HCT116 (cell line): ENCODE data around the gene SPIRE2.

Experiments used
- ATF3 ChIP-seq: IDR thresholded peaks from 2 replicates; pipeline ENCODE4 v1.6.1; 2012
- CEBPB ChIP-seq: IDR thresholded peaks from 2 replicates; pipeline ENCODE4 v1.6.1; 2012; ENCODE audit warnings: low read depth
- EGR1 ChIP-seq: IDR thresholded peaks from 2 replicates; pipeline ENCODE4 v1.6.1; 2012; ENCODE audit warnings: low read depth
- EZH2 ChIP-seq: fragments of 200-600 bp; sonication (generic); IDR thresholded peaks from 2 replicates; pipeline ENCODE4 v1.6.1; 2017; ENCODE audit warnings: antibody characterized with exemption, mixed run types
- EZH2phosphoT487 ChIP-seq: fragments of 200-600 bp; IDR thresholded peaks from 2 replicates; pipeline ENCODE4 v1.6.1; 2018; ENCODE audit warnings: antibody characterized with exemption, borderline replicate concordance
- JUND ChIP-seq: IDR thresholded peaks from 2 replicates; pipeline ENCODE4 v1.6.1; 2012
- POLR2A ChIP-seq: IDR thresholded peaks from 2 replicates; pipeline ENCODE4 v1.7.0; 2011; ENCODE audit warnings: borderline replicate concordance; ENCODE audit not compliant: insufficient read depth, insufficient read length; ENCODE audit errors: extremely low read depth
- POLR2AphosphoS5 ChIP-seq: IDR thresholded peaks from 2 replicates; pipeline ENCODE4 v1.6.1; 2011; ENCODE audit warnings: mild to moderate bottlenecking, low read depth, low read length, moderate library complexity
- RAD21 ChIP-seq: IDR thresholded peaks from 2 replicates; pipeline ENCODE4 v1.6.1; 2012; ENCODE audit warnings: low read depth, mild to moderate bottlenecking
- SIN3A ChIP-seq: IDR thresholded peaks from 2 replicates; pipeline ENCODE4 v1.6.1; 2012; ENCODE audit warnings: low read depth
- SP1 ChIP-seq: IDR thresholded peaks from 2 replicates; pipeline ENCODE4 v1.6.1; 2012; ENCODE audit warnings: low read depth
- ZNF274 ChIP-seq: fragments of 200-500 bp; sonication (Bioruptor generic); IDR thresholded peaks from 2 replicates; pipeline ENCODE4 v1.6.1; 2014; ENCODE audit warnings: mild to moderate bottlenecking, low read depth, low read length, inconsistent platforms
- TF ChIP-seq, protein P1 (sequence below), 3 experiments: fragments of 200-600 bp in 1 of 3; sonication (generic) in 1 of 3; IDR thresholded peaks in 2 of 3; conservative IDR thresholded peaks in 1 of 3; 2 replicates each; pipeline ENCODE4 v1.5.1; 2012 to 2017; ENCODE audit warnings: low read depth in 2 of 3, low read length in 2 of 3, antibody characterized with exemption in 1 of 3, borderline replicate concordance in 1 of 3, control low read depth in 1 of 3, mild to moderate bottlenecking in 1 of 3, mixed read lengths in 1 of 3, mixed run types in 1 of 3, moderate library complexity in 1 of 3; ENCODE audit not compliant: insufficient read depth in 1 of 3
- TF ChIP-seq, protein P2 (sequence below): IDR thresholded peaks from 2 replicates; pipeline ENCODE4 v1.6.1; 2012; ENCODE audit warnings: low read depth

DNA sequence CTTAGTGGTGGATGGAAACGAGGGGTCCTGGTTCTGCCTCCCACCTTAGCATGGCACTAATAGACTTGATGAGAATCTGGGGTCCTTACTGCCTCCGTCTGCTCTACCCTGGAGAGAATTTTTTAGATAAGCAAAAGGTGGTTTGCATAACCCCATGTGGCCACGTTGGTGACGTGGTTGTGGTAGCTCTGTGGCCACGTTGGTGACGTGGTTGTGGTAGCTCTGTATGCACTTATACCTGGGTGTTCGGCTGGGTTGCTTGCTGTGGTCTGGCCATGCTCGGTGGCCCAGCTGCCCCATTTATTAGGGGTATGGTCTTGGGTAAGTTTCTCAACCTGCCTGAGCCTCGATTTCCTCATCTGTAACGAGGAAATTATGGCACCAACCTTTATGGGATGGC is 13.0 kb downstream of the SPIRE2 start:
- TF ChIP-seq, protein P1, sequence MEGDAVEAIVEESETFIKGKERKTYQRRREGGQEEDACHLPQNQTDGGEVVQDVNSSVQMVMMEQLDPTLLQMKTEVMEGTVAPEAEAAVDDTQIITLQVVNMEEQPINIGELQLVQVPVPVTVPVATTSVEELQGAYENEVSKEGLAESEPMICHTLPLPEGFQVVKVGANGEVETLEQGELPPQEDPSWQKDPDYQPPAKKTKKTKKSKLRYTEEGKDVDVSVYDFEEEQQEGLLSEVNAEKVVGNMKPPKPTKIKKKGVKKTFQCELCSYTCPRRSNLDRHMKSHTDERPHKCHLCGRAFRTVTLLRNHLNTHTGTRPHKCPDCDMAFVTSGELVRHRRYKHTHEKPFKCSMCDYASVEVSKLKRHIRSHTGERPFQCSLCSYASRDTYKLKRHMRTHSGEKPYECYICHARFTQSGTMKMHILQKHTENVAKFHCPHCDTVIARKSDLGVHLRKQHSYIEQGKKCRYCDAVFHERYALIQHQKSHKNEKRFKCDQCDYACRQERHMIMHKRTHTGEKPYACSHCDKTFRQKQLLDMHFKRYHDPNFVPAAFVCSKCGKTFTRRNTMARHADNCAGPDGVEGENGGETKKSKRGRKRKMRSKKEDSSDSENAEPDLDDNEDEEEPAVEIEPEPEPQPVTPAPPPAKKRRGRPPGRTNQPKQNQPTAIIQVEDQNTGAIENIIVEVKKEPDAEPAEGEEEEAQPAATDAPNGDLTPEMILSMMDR (IDR thresholded peaks at IDR 0.05 in 2 of 3, conservative IDR thresholded peaks at IDR 0.05 in 1 of 3; ENCODE audit: borderline replicate concordance in 1 of 3, insufficient read depth in 1 of 3, low read depth in 2 of 3, low read length in 2 of 3), result no peak
- TF ChIP-seq POLR2A (no peak), EZH2phosphoT487 (no peak), JUND (no peak), CEBPB (no peak), ATF3 (no peak), ZNF274 (no peak), POLR2AphosphoS5 (no peak), EZH2 (no peak), RAD21 (no peak), SIN3A (no peak), EGR1 (no peak), SP1 (no peak)
- TF ChIP-seq, protein P2, sequence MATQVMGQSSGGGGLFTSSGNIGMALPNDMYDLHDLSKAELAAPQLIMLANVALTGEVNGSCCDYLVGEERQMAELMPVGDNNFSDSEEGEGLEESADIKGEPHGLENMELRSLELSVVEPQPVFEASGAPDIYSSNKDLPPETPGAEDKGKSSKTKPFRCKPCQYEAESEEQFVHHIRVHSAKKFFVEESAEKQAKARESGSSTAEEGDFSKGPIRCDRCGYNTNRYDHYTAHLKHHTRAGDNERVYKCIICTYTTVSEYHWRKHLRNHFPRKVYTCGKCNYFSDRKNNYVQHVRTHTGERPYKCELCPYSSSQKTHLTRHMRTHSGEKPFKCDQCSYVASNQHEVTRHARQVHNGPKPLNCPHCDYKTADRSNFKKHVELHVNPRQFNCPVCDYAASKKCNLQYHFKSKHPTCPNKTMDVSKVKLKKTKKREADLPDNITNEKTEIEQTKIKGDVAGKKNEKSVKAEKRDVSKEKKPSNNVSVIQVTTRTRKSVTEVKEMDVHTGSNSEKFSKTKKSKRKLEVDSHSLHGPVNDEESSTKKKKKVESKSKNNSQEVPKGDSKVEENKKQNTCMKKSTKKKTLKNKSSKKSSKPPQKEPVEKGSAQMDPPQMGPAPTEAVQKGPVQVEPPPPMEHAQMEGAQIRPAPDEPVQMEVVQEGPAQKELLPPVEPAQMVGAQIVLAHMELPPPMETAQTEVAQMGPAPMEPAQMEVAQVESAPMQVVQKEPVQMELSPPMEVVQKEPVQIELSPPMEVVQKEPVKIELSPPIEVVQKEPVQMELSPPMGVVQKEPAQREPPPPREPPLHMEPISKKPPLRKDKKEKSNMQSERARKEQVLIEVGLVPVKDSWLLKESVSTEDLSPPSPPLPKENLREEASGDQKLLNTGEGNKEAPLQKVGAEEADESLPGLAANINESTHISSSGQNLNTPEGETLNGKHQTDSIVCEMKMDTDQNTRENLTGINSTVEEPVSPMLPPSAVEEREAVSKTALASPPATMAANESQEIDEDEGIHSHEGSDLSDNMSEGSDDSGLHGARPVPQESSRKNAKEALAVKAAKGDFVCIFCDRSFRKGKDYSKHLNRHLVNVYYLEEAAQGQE, result no peak
